ENCODE results near the gene ARID2.
A peak's percentile ranks its signal among the peaks of the same experiment; 100 is the strongest.

The ARID2 gene

GRCh38 chr12:45878630-45879255 is 149.2 kb downstream of the ARID2 start:
- peak in 2 of 3 experiments; percentile 16 to 60 for DNase-seq

- no peak for DNase-seq
Observed at GRCh38 chr12:45879363-45879895, 149.9 kb downstream of the ARID2 start.

- DNase-seq: peak in 2 of 3 experiments; percentile 6 to 48
Observed at GRCh38 chr12:45880533-45880932, 151.0 kb downstream of the ARID2 start.

GRCh38 chr12:45883187-45883586 is 153.7 kb downstream of the ARID2 start:
- no peak for DNase-seq

- DNase-seq: no peak
Observed at GRCh38 chr12:45886685-45887084, 157.2 kb downstream of the ARID2 start.

GRCh38 chr12:45887544-45887943 is 158.0 kb downstream of the ARID2 start:
- DNase-seq: no peak

- DNase-seq: no peak
Observed at GRCh38 chr12:45890276-45890675, 160.8 kb downstream of the ARID2 start.

- peak in 1 of 3 experiments; percentile 40 for DNase-seq
Observed at GRCh38 chr12:45893240-45893639, 163.7 kb downstream of the ARID2 start.

- DNase-seq: no peak
Observed at GRCh38 chr12:45895961-45896360, 166.5 kb downstream of the ARID2 start.

- DNase-seq: no peak
Observed at GRCh38 chr12:45898094-45898493, 168.6 kb downstream of the ARID2 start.

- DNase-seq: no peak
Observed at GRCh38 chr12:45907955-45908354, 178.4 kb downstream of the ARID2 start.

- no peak for DNase-seq
Observed at GRCh38 chr12:45909041-45909713, 179.7 kb downstream of the ARID2 start.

- DNase-seq: peak; percentile 43 to 88 (median 49)
Observed at GRCh38 chr12:45912774-45913173, 183.3 kb downstream of the ARID2 start.

- DNase-seq: peak in 1 of 3 experiments; percentile 35
Observed at GRCh38 chr12:45913631-45914030, 184.1 kb downstream of the ARID2 start.

GRCh38 chr12:45914090-45914489 is 184.6 kb downstream of the ARID2 start:
- no peak for DNase-seq

GRCh38 chr12:45915405-45915804 is 185.9 kb downstream of the ARID2 start:
- DNase-seq: no peak

GRCh38 chr12:45918818-45919217 is 189.3 kb downstream of the ARID2 start:
- DNase-seq: no peak

- DNase-seq: no peak
Observed at GRCh38 chr12:45928309-45928708, 198.8 kb downstream of the ARID2 start.

GRCh38 chr12:45930369-45930768 is 200.9 kb downstream of the ARID2 start:
- DNase-seq: no peak

GRCh38 chr12:45933504-45933903 is 204.0 kb downstream of the ARID2 start:
- DNase-seq: peak in 1 of 3 experiments; percentile 37

GRCh38 chr12:45934956-45935355 is 205.4 kb downstream of the ARID2 start:
- peak in 2 of 3 experiments; percentile 60 to 91 for DNase-seq

GRCh38 chr12:45938566-45938965 is 209.1 kb downstream of the ARID2 start:
- DNase-seq: peak in 1 of 3 experiments; percentile 27

GRCh38 chr12:45939759-45940158 is 210.3 kb downstream of the ARID2 start:
- no peak for DNase-seq

GRCh38 chr12:45944771-45945170 is 215.3 kb downstream of the ARID2 start:
- no peak for DNase-seq

Data from NCI-H1417 (cell line).